ENCODE results near the gene MAEA.

MAEA gene

GRCh38 chr4:1340181-1340747, 50.6 kb downstream of the MAEA start:
- Histone ChIP-seq H3K4me3 (ENCODE audit: low read depth in 1 of 2, low read length in 2 of 2) (no peak overlapping the region), H3K9me3 (ENCODE audit: insufficient read depth, low read length, severe bottlenecking) (no peaks in the 10 kb centered on the region), H3K79me2 (ENCODE audit: insufficient read depth, low read length) (peaks cover 12% of the 10 kb centered on the region), H3K4me1 (ENCODE audit: insufficient read depth, low read length) (peaks cover 8% of the 10 kb centered on the region), H3K4me2 (ENCODE audit: insufficient read depth, low read length) (no peak overlapping the region), H3K27ac (ENCODE audit: low read length) (no peak overlapping the region), H3K27me3 (ENCODE audit: insufficient read depth, low read length, poor library complexity) (no peaks in the 10 kb centered on the region), H3K36me3 (ENCODE audit: insufficient read depth, low read length) (peaks cover 65% of the 10 kb centered on the region), H4K20me1 (ENCODE audit: insufficient read depth, low read length) (peaks cover 22% of the 10 kb centered on the region; the same call in 1 of the 2 replicates), H3K9ac (ENCODE audit: low read depth, low read length) (no peak overlapping the region), H2AFZ (ENCODE audit: low read depth, low read length) (no peak overlapping the region)
- ATAC-seq (ENCODE audit: insufficient read depth, low read depth) = no peak; the same call in 2 of the 3 replicates
- TF ChIP-seq EZH2 (IDR thresholded peaks at IDR 0.05; ENCODE audit: borderline replicate concordance, low read depth, low read length, severe bottlenecking) (no peak), CTCF (IDR thresholded peaks at IDR 0.05; ENCODE audit: borderline replicate concordance, extremely low read depth, low read length, poor library complexity, severe bottlenecking) (no peak)
- DNase-seq = no peak

GRCh38 chr4:1340861-1341260, 51.2 kb downstream of the MAEA start:
- Histone ChIP-seq H2AFZ (ENCODE audit: low read depth, low read length) (no peak overlapping the region), H3K9me3 (ENCODE audit: insufficient read depth, low read length, severe bottlenecking) (no peaks in the 10 kb centered on the region), H3K27me3 (ENCODE audit: insufficient read depth, low read length, poor library complexity) (no peaks in the 10 kb centered on the region), H4K20me1 (ENCODE audit: insufficient read depth, low read length) (peaks cover 22% of the 10 kb centered on the region; the same call in 1 of the 2 replicates), H3K4me1 (ENCODE audit: insufficient read depth, low read length) (peaks cover 14% of the 10 kb centered on the region), H3K4me3 (ENCODE audit: low read depth in 1 of 2, low read length in 2 of 2) (no peak overlapping the region), H3K4me2 (ENCODE audit: insufficient read depth, low read length) (no peak overlapping the region), H3K27ac (ENCODE audit: low read length) (no peak overlapping the region), H3K9ac (ENCODE audit: low read depth, low read length) (no peak overlapping the region), H3K36me3 (ENCODE audit: insufficient read depth, low read length) (peaks cover 64% of the 10 kb centered on the region), H3K79me2 (ENCODE audit: insufficient read depth, low read length) (peaks cover 17% of the 10 kb centered on the region)
- TF ChIP-seq CTCF (IDR thresholded peaks at IDR 0.05; ENCODE audit: borderline replicate concordance, extremely low read depth, low read length, poor library complexity, severe bottlenecking) (no peak), EZH2 (IDR thresholded peaks at IDR 0.05; ENCODE audit: borderline replicate concordance, low read depth, low read length, severe bottlenecking) (no peak)
- DNase-seq (no peak), ATAC-seq (ENCODE audit: insufficient read depth, low read depth) (no peak)

- TF ChIP-seq EZH2 (IDR thresholded peaks at IDR 0.05; ENCODE audit: borderline replicate concordance, low read depth, low read length, severe bottlenecking) (no peak), CTCF (IDR thresholded peaks at IDR 0.05; ENCODE audit: borderline replicate concordance, extremely low read depth, low read length, poor library complexity, severe bottlenecking) (no peak)
- Histone ChIP-seq H3K27me3 (ENCODE audit: insufficient read depth, low read length, poor library complexity) (no peaks in the 10 kb centered on the region), H3K9ac (ENCODE audit: low read depth, low read length) (no peak overlapping the region), H3K36me3 (ENCODE audit: insufficient read depth, low read length) (peaks cover 52% of the 10 kb centered on the region), H3K4me2 (ENCODE audit: insufficient read depth, low read length) (no peak overlapping the region), H3K27ac (ENCODE audit: low read length) (no peak overlapping the region), H4K20me1 (ENCODE audit: insufficient read depth, low read length) (peaks cover 15% of the 10 kb centered on the region; the same call in 1 of the 2 replicates), H3K4me3 (ENCODE audit: low read depth in 1 of 2, low read length in 2 of 2) (no peak overlapping the region), H2AFZ (ENCODE audit: low read depth, low read length) (no peak overlapping the region), H3K4me1 (ENCODE audit: insufficient read depth, low read length) (peaks cover 14% of the 10 kb centered on the region), H3K9me3 (ENCODE audit: insufficient read depth, low read length, severe bottlenecking) (no peaks in the 10 kb centered on the region), H3K79me2 (ENCODE audit: insufficient read depth, low read length) (peaks cover 23% of the 10 kb centered on the region)
- ATAC-seq (ENCODE audit: insufficient read depth, low read depth) = no peak
- no peak for DNase-seq
These were observed 52.3 kb downstream of the MAEA start for GRCh38 chr4:1342003-1342402.
